Omental fat pad (tissue), 4 donors: ENCODE measurements around the gene PTPN14. TPM values are rescaled to one million over a fixed set of nuclear protein-coding genes. Genes with fewer than 3 reads are reported as not detected.

Source experiments
- ATAC-seq: fragments of 150-250 bp; one replicate; pipeline ENCODE4 v1.9.1; 2016; ENCODE audit warnings: mild to moderate bottlenecking, moderate library complexity; ENCODE audit not compliant: low FRiP score
- DNase-seq: peaks from one replicate; pipeline ENCODE4 v3.0.0-alpha.2; 2019; ENCODE audit warnings: low spot score
- total RNA-seq, 4 donors: library from RNA; depleted of rRNA; stranded (reverse); fragments of >200 nt; gene quantifications; one replicate each; pipeline ENCODE4 v1.1.0, GENCODE V29; 2016
- TF ChIP-seq, protein P1 (sequence below), 3 donors: fragments of 450-650 bp; IDR thresholded peaks; one replicate each; pipeline ENCODE4 v1.5.1; 2016 to 2017; ENCODE audit warnings: antibody characterized with exemption in 3 of 3, mild to moderate bottlenecking in 3 of 3, moderate library complexity in 2 of 3

The PTPN14 gene
- total RNA-seq, 4 donors from 2014 or later = 27.1 to 39.1 (median 35.7) TPM

DNA sequence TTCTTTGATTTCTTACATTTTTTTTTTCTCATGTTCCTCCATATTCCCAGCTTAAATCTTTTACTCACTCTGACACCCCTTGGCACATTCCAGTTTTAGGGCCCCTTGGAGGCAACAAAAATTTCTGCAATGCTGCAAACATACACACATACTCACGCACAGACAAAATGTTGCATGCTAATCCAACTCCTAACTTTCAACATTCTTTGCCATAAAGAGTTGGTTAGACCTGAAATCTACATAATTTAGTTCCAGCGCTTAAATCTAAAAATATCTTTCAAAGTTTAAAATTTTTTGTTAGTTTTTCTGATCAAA is 103.9 kb downstream of the PTPN14 start:
- ATAC-seq = no peak

DNA sequence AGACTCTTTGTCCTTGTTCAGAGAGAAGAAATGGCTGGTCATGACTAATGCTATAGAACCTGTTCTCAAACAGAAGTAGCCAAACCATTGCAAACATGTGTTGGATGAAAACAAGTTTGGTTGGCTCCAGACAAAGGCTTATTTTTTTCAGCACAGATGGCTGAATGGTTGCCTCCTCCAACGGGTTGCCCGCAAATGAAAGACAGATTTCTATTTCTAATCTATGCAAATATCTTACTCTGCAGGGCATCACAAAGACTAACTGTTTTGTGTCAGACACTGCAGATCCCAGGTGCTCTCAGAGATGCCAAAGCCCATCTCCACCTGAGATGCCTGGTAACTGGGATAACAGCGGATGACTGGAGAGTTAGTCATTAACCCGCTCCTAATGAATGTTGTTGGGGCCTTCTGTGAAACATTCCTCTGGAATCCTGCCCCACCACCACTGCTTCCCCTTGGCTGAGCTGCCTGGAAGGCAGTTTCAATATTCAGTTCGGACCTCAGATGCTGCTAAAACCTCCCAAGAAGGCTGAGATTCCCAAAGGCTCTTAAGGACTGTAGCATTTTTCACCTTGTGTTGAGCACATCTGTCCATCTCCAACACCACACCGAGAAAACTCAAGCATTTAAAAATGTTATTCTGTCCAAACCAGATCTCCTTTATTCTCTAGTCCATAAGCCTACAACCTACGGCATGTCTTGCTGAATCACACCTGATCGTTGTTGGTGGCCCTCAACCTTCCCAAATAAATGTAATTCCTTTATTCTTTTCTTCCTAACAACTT is 104.4 kb downstream of the PTPN14 start:
- peak; percentile 75 for ATAC-seq
- DNase-seq = no peak
- TF ChIP-seq, protein P1, sequence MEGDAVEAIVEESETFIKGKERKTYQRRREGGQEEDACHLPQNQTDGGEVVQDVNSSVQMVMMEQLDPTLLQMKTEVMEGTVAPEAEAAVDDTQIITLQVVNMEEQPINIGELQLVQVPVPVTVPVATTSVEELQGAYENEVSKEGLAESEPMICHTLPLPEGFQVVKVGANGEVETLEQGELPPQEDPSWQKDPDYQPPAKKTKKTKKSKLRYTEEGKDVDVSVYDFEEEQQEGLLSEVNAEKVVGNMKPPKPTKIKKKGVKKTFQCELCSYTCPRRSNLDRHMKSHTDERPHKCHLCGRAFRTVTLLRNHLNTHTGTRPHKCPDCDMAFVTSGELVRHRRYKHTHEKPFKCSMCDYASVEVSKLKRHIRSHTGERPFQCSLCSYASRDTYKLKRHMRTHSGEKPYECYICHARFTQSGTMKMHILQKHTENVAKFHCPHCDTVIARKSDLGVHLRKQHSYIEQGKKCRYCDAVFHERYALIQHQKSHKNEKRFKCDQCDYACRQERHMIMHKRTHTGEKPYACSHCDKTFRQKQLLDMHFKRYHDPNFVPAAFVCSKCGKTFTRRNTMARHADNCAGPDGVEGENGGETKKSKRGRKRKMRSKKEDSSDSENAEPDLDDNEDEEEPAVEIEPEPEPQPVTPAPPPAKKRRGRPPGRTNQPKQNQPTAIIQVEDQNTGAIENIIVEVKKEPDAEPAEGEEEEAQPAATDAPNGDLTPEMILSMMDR (IDR thresholded peaks at IDR 0.05) = no peak

More for the DNA sequence above, 103.9 kb downstream of the PTPN14 start:
- TF ChIP-seq, protein P1 (IDR thresholded peaks at IDR 0.05) = no peak
- no peak for DNase-seq

DNA sequence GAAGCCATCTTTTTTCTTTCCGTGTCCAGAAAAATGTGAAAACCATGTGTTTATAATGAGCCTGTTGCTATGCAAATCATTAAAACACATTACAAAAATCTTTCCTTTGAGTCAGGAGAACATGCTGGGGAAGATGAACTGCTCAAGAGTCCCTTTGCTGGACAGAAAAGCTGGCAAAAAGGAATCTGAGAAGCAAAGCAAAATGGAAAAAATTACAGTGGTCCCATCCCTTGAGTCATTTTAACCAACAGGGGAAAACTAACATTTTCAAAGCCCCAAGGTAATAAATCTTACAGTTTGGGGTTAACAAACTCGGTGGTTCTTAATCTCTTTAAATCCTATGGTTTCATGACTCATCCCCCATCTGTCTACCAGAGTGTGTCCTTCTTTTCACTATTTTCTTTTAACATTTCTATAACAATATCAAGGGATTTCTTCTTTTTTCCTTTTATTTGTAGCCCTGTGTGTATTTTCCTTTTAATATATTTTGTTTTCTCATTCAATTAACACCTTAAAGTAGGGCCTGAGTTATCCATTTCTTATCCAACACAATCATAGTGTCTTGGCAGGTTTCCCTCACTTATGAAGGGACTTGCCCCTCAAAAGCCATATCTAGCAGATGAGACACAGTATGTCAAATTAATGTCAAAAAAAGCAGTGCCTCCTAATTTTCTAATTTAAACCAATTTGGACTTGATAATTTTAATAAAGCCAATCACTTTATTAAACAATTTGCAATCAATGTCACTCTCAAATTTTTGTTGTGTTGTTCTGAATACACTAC is 105.4 kb downstream of the PTPN14 start:
- TF ChIP-seq, protein P1 (IDR thresholded peaks at IDR 0.05) = no peak
- no peak for DNase-seq
- peak; percentile 53 for ATAC-seq

- TF ChIP-seq, protein P1 (IDR thresholded peaks at IDR 0.05) = no peak
- no peak for ATAC-seq
- DNase-seq = no peak
These were observed 106.2 kb downstream of the PTPN14 start for GRCh38 chr1:214445199-214445598.

GRCh38 chr1:214444182-214444939 is 107.0 kb downstream of the PTPN14 start:
- DNase-seq (no peak), ATAC-seq (no peak)
- TF ChIP-seq, protein P1 (IDR thresholded peaks at IDR 0.05) = no peak

GRCh38 chr1:214441119-214441518 is 110.3 kb downstream of the PTPN14 start:
- ATAC-seq (no peak), DNase-seq (no peak)
- TF ChIP-seq, protein P1 (IDR thresholded peaks at IDR 0.05) = no peak
